Ascending aorta (tissue), 2 donors: ENCODE data around the gene MCCC1. TPM values are rescaled to one million over a fixed set of nuclear protein-coding genes. Genes with fewer than 3 reads are reported as not detected.
A peak's percentile ranks its signal among the peaks of the same experiment; 100 is the strongest.
"Not testable (repeated sequence)": the region's sequence is repeated elsewhere in the genome, so short reads cannot be mapped to it uniquely, and the experiment has no call there.

Experiments
- DNase-seq, 2 donors: peaks; one replicate each; pipeline ENCODE4 v3.0.0-alpha.2; 2019; ENCODE audit warnings: low spot score in 2 of 2
- H3K27ac ChIP-seq, 2 donors: fragments of 200-600 bp; sonication (generic); one replicate each; pipeline ENCODE4 v1.5.1; 2016 to 2017; ENCODE audit warnings: mild to moderate bottlenecking in 1 of 2
- H3K27me3 ChIP-seq: fragments of 200-600 bp; sonication (generic); one replicate; pipeline ENCODE4 v1.5.1; 2017
- H3K36me3 ChIP-seq, 2 donors: fragments of 200-600 bp; sonication (generic); one replicate each; pipeline ENCODE4 v1.5.1; 2016
- H3K4me1 ChIP-seq, 2 donors: fragments of 200-600 bp; sonication (generic); one replicate each; pipeline ENCODE4 v1.5.1; 2016 to 2017; ENCODE audit warnings: mild to moderate bottlenecking in 1 of 2
- H3K4me3 ChIP-seq, 2 donors: fragments of 200-600 bp; sonication (generic); one replicate each; pipeline ENCODE4 v1.5.1; 2016 to 2017; ENCODE audit warnings: mild to moderate bottlenecking in 1 of 2
- H3K9me3 ChIP-seq, 2 donors: fragments of 200-600 bp; sonication (generic); one replicate each; pipeline ENCODE4 v1.5.1; 2016
- CTCF ChIP-seq, 3 experiments: fragments of 200-600 bp in 2 of 3; fragments of 450-650 bp in 1 of 3; sonication (generic) in 2 of 3; IDR thresholded peaks; one replicate each; pipeline ENCODE4 v1.5.1; 2016 to 2019; ENCODE audit warnings: antibody characterized with exemption in 3 of 3, mild to moderate bottlenecking in 1 of 3, moderate library complexity in 1 of 3
- intact Hi-C: fragments of 100-400 bp; cut with DNase I; formaldehyde crosslinking; loops from one replicate; pipeline ENCODE4 v1.15.1; 2023
- total RNA-seq: library from RNA; depleted of rRNA; stranded (reverse); fragments of >200 nt; gene quantifications from one replicate; pipeline ENCODE4 v1.1.0, GENCODE V29; 2016

Gene MCCC1
- total RNA-seq, 1 donor from 2014 or later = 10.3 TPM

- no peaks in the 10 kb centered on the region for H3K27me3 ChIP-seq
- peaks cover 0 to 7% of the 10 kb centered on the region in 2 donors for H3K4me1 ChIP-seq
- H3K4me3 ChIP-seq = no peak overlapping the region
- H3K36me3 ChIP-seq = no peaks in the 10 kb centered on the region
- H3K9me3 ChIP-seq = no peaks in the 10 kb centered on the region
- intact Hi-C loops = loop anchor here (1.0 to 2.0 kb wide), 3 partner anchors 60 to 264 kb away; no protein-coding TSS in a partner anchor
- no peak for DNase-seq
- TF ChIP-seq CTCF (IDR thresholded peaks at IDR 0.05) = peak; percentile 74 to 81 (median 80)
- H3K27ac ChIP-seq = peak overlapping the region; percentile 55 to 61
Observed at GRCh38 chr3:183122257-183122932, 23.1 kb upstream of the MCCC1 start.

- no peak for TF ChIP-seq CTCF (IDR thresholded peaks at IDR 0.05)
- DNase-seq = no peak
- no peaks in the 10 kb centered on the region for H3K27me3 ChIP-seq
- H3K4me3 ChIP-seq = no peak overlapping the region
- no peaks in the 10 kb centered on the region for H3K36me3 ChIP-seq
- no peak overlapping the region for H3K27ac ChIP-seq
- H3K4me1 ChIP-seq = peaks cover 0 to 7% of the 10 kb centered on the region in 2 donors
- intact Hi-C loops = no loop called here
- no peaks in the 10 kb centered on the region for H3K9me3 ChIP-seq
Observed at GRCh38 chr3:183120538-183121215, 21.4 kb upstream of the MCCC1 start.

GRCh38 chr3:183117056-183117455 lies 17.8 kb upstream of the MCCC1 start:
- intact Hi-C loops = no loop called here
- H3K27me3 ChIP-seq = no peaks in the 10 kb centered on the region
- no peak overlapping the region for H3K27ac ChIP-seq
- H3K9me3 ChIP-seq = no peaks in the 10 kb centered on the region
- DNase-seq = no peak
- TF ChIP-seq CTCF (IDR thresholded peaks at IDR 0.05) = no peak
- no peaks in the 10 kb centered on the region for H3K36me3 ChIP-seq
- peaks cover 0 to 3% of the 10 kb centered on the region in 2 donors for H3K4me1 ChIP-seq
- H3K4me3 ChIP-seq = no peak overlapping the region

- Histone ChIP-seq H3K9me3 (no peaks in the 10 kb centered on the region), H3K4me1 (no peaks in the 10 kb centered on the region), H3K27ac (no peak overlapping the region), H3K36me3 (no peaks in the 10 kb centered on the region), H3K4me3 (peak overlapping the region; percentile 12 to 21), H3K27me3 (no peaks in the 10 kb centered on the region)
- intact Hi-C loops = no loop called here
- TF ChIP-seq CTCF (IDR thresholded peaks at IDR 0.05) = no peak
- DNase-seq = no peak
Observed at GRCh38 chr3:183116025-183116614, 16.8 kb upstream of the MCCC1 start.

GRCh38 chr3:183114384-183115178 lies 15.3 kb upstream of the MCCC1 start:
- intact Hi-C loops = no loop called here
- H3K27ac ChIP-seq = no peak overlapping the region
- no peaks in the 10 kb centered on the region for H3K27me3 ChIP-seq
- TF ChIP-seq CTCF (IDR thresholded peaks at IDR 0.05) = no peak
- no peak for DNase-seq
- H3K36me3 ChIP-seq = no peaks in the 10 kb centered on the region
- no peaks in the 10 kb centered on the region for H3K9me3 ChIP-seq
- no peaks in the 10 kb centered on the region for H3K4me1 ChIP-seq
- H3K4me3 ChIP-seq = no peak overlapping the region

GRCh38 chr3:183109847-183110246 lies 10.6 kb upstream of the MCCC1 start:
- DNase-seq, H3K27me3 ChIP-seq, H3K27ac ChIP-seq, H3K4me3 ChIP-seq, H3K9me3 ChIP-seq, intact Hi-C loops, H3K4me1 ChIP-seq, H3K36me3 ChIP-seq: not testable (repeated sequence)
